Spleen (tissue), 11 donors: ENCODE measurements around the gene KCNS1. TPM values are rescaled to one million over a fixed set of nuclear protein-coding genes. Genes with fewer than 3 reads are reported as not detected.

ENCODE experiments used
- DNase-seq: peaks from one replicate; pipeline ENCODE4 v3.0.0-alpha.2; 2020
- H3K27ac ChIP-seq, 8 donors: fragments of 200-600 bp; sonication (generic) in 7 of 8; 1 replicate in 4 of 8; 2 replicates in 4 of 8; pipeline versions ENCODE4 v1.5.0 to v1.8.0; 2016 to 2021; ENCODE audit warnings: inconsistent platforms in 4 of 8, mild to moderate bottlenecking in 4 of 8, moderate library complexity in 1 of 8
- H3K27me3 ChIP-seq, 7 donors: fragments of 200-600 bp; sonication (generic) in 6 of 7; replicated peaks in 1 of 7; 1 replicate in 4 of 7; 2 replicates in 3 of 7; pipeline versions ENCODE4 v1.5.0 to v1.8.0; 2016 to 2021; ENCODE audit warnings: inconsistent platforms in 3 of 7, mild to moderate bottlenecking in 1 of 7
- H3K36me3 ChIP-seq, 6 donors: fragments of 200-600 bp; sonication (generic) in 5 of 6; 1 replicate in 4 of 6; 2 replicates in 2 of 6; pipeline versions ENCODE4 v1.5.0 to v1.8.0; 2016 to 2021; ENCODE audit warnings: inconsistent platforms in 2 of 6
- H3K4me1 ChIP-seq, 6 donors: fragments of 200-600 bp; sonication (generic) in 5 of 6; 1 replicate in 3 of 6; 2 replicates in 3 of 6; pipeline versions ENCODE4 v1.5.0 to v1.8.0; 2016 to 2021; ENCODE audit warnings: inconsistent platforms in 3 of 6
- H3K4me3 ChIP-seq, 8 donors: fragments of 200-600 bp; sonication (generic) in 7 of 8; 1 replicate in 4 of 8; 2 replicates in 4 of 8; pipeline versions ENCODE4 v1.5.0 to v1.8.0; 2016 to 2021; ENCODE audit warnings: inconsistent platforms in 4 of 8, mild to moderate bottlenecking in 4 of 8, moderate library complexity in 2 of 8
- H3K9me3 ChIP-seq, 8 donors: fragments of 200-600 bp; sonication (generic) in 7 of 8; 1 replicate in 4 of 8; 2 replicates in 4 of 8; pipeline versions ENCODE4 v1.5.0 to v1.8.0; 2016 to 2021; ENCODE audit warnings: inconsistent platforms in 4 of 8
- POLR2A ChIP-seq, 3 donors: fragments of 450-650 bp; IDR thresholded peaks; one replicate each; pipeline ENCODE4 v1.5.1; 2017; ENCODE audit warnings: antibody characterized with exemption in 3 of 3, mild to moderate bottlenecking in 1 of 3
- POLR2AphosphoS5 ChIP-seq, 3 donors: sonication (generic); formaldehyde crosslinking; IDR thresholded peaks; one replicate each; pipeline ENCODE4 v1.5.1; 2017; ENCODE audit warnings: antibody characterized with exemption in 3 of 3
- WGBS, 5 donors: extraction: QIAGEN DNeasy Blood & Tissue Kit in 3 of 5; methylation state at CpG; one replicate each; pipeline versions ENCODE4 v1.1.5 to v1.1.7; 2013 to 2018; 5-methylcytosine and 5-hydroxymethylcytosine counted together
- intact Hi-C: fragments of 100-400 bp; cut with DNase I; formaldehyde crosslinking; loops from one replicate; pipeline ENCODE4 v1.15.0; 2023; ENCODE audit warnings: low total_unique reads
- polyA plus RNA-seq, 3 donors: library from polyadenylated mRNA; stranded (reverse); fragments of 200-250 nt; gene quantifications; one replicate each; pipeline ENCODE4 v1.2.1, GENCODE V29; 2013
- total RNA-seq, 7 donors: library from RNA; depleted of rRNA in 3 of 7; stranded (reverse); fragments of >200 nt in 3 of 7; fragmentation: NEBNext Ultra II Directional in 4 of 7; extraction: Animal tissue kit (Norgen Biotek cat#: 25700) in 4 of 7; gene quantifications; one replicate each; pipeline versions ENCODE4 v1.1.0 to v1.2.1, GENCODE V29; 2016 to 2021
- TF ChIP-seq, protein P1 (sequence below), 11 experiments: fragments of 200-600 bp in 7 of 11; fragments of 450-650 bp in 4 of 11; sonication (generic) in 4 of 11; IDR thresholded peaks in 8 of 11; conservative IDR thresholded peaks in 3 of 11; 1 replicate in 7 of 11; 2 replicates in 4 of 11; pipeline versions ENCODE4 v1.4.0 to v1.8.0; 2016 to 2021; ENCODE audit warnings: antibody characterized with exemption in 11 of 11, inconsistent platforms in 4 of 11, mild to moderate bottlenecking in 1 of 11
- donor health status: healthy with polysubstance abuse.
- donor health status: DM: no; HTN: no; CAD: no; lungs with moderate emphysema.
- donor health status: DM: no; HTN: no; CAD: no.
- donor health status: Bipolar disorder and iron deficiency.
- donor health status: healthy.
- donor health status: DM: no; HTN: no; CAD: no.
- donor health status: DM: yes; HTN: yes; CAD: no.

KCNS1 gene
- total and polyA plus RNA-seq, 10 donors, result 0.05 to 0.06 TPM; not detected in 8

- TF ChIP-seq, protein P1, sequence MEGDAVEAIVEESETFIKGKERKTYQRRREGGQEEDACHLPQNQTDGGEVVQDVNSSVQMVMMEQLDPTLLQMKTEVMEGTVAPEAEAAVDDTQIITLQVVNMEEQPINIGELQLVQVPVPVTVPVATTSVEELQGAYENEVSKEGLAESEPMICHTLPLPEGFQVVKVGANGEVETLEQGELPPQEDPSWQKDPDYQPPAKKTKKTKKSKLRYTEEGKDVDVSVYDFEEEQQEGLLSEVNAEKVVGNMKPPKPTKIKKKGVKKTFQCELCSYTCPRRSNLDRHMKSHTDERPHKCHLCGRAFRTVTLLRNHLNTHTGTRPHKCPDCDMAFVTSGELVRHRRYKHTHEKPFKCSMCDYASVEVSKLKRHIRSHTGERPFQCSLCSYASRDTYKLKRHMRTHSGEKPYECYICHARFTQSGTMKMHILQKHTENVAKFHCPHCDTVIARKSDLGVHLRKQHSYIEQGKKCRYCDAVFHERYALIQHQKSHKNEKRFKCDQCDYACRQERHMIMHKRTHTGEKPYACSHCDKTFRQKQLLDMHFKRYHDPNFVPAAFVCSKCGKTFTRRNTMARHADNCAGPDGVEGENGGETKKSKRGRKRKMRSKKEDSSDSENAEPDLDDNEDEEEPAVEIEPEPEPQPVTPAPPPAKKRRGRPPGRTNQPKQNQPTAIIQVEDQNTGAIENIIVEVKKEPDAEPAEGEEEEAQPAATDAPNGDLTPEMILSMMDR (IDR thresholded peaks at IDR 0.05 in 8 of 11, conservative IDR thresholded peaks at IDR 0.05 in 3 of 11), result no peak
- TF ChIP-seq POLR2A (IDR thresholded peaks at IDR 0.05) (no peak), POLR2AphosphoS5 (IDR thresholded peaks at IDR 0.05) (no peak)
- intact Hi-C loops, result no loop called here
These were observed 8.7 kb upstream of the KCNS1 start for GRCh38 chr20:45109634-45110033.

DNA sequence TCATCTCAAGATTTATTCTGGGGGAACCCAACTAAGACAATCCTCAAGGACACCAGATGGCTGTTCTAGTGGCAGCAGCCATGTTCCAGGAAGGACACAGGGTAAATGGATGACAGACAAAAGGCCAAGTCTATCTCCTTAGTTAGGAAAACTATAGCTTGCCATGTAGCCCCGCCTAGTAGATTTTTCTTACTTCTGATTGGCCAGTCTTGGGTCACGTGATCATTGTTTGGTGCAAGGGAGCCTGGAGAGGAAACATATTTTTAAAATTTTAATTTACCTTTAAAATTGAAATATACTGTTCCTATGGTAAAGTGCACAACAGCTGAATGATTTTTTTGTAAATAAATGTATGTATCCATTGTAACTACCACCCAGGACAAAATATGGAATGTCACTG lies 4.4 kb upstream of the KCNS1 start:
- no peak overlapping the region for H3K27ac ChIP-seq
- no peak overlapping the region for H3K4me3 ChIP-seq
- WGBS, 5 donors, result 70 to 86% (median 84%) methylated on average over 2 of the region's 2 CpGs
- intact Hi-C loops, result no loop called here
- H3K9me3 ChIP-seq, result no peaks in the 10 kb centered on the region
- H3K36me3 ChIP-seq, result no peaks in the 10 kb centered on the region
- peaks cover 0 to 9% (median 6%) of the 10 kb centered on the region in 6 donors for H3K4me1 ChIP-seq
- peaks cover 0 to 61% (median 12%) of the 10 kb centered on the region in 7 donors for H3K27me3 ChIP-seq
- TF ChIP-seq POLR2AphosphoS5 (IDR thresholded peaks at IDR 0.05), result no peak
- TF ChIP-seq, protein P1 (IDR thresholded peaks at IDR 0.05 in 8 of 11, conservative IDR thresholded peaks at IDR 0.05 in 3 of 11), result no peak
- TF ChIP-seq POLR2A (IDR thresholded peaks at IDR 0.05), result no peak
- DNase-seq, result no peak

More at GRCh38 chr20:45109634-45110033, 8.7 kb upstream of the KCNS1 start:
- Histone ChIP-seq H3K4me3 (no peak overlapping the region), H3K4me1 (no peaks in the 10 kb centered on the region), H3K36me3 (no peaks in the 10 kb centered on the region), H3K9me3 (no peaks in the 10 kb centered on the region), H3K27me3 (peaks cover 0 to 55% (median 0%) of the 10 kb centered on the region in 7 donors), H3K27ac (no peak overlapping the region)
- DNase-seq, result no peak
- WGBS, 5 donors, result 73 to 87% (median 85%) methylated on average over 7 to 8 of the region's 8 CpGs

- intact Hi-C loops, result no loop called here
- Histone ChIP-seq H3K4me1 (peaks cover 0 to 11% (median 6%) of the 10 kb centered on the region in 6 donors), H3K9me3 (no peaks in the 10 kb centered on the region), H3K27me3 (peaks cover 0 to 61% (median 15%) of the 10 kb centered on the region in 7 donors), H3K27ac (no peak overlapping the region), H3K36me3 (no peaks in the 10 kb centered on the region), H3K4me3 (no peak overlapping the region)
- DNase-seq, result no peak
- TF ChIP-seq, protein P1 (IDR thresholded peaks at IDR 0.05 in 8 of 11, conservative IDR thresholded peaks at IDR 0.05 in 3 of 11), result no peak
- no peak for TF ChIP-seq POLR2AphosphoS5 (IDR thresholded peaks at IDR 0.05)
- TF ChIP-seq POLR2A (IDR thresholded peaks at IDR 0.05), result no peak
- 58 to 80% (median 73%) methylated on average over 5 of the region's 5 CpGs for WGBS, 5 donors
These were observed 3.9 kb upstream of the KCNS1 start for GRCh38 chr20:45104786-45105185.

DNA sequence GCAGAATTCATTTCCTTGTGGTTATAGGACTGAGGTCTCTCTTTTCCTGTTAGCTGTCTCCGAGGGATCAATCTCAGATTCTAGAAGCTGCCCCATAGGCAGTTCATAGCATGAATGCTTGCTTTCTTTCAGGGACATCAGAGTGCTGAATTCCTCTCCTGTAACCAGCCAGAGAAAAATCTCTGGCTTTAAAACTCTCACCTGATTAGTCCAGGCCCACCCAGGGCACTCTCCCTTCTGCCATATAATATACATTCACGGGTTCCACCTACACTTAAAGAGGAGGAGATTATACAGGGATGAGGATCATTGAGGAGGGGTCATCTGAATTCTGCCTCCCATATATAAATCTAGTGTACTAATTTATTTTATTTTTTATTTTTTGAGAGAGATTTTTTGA lies 2.1 kb upstream of the KCNS1 start:
- Histone ChIP-seq H3K27me3 (peaks cover 1 to 71% (median 33%) of the 10 kb centered on the region in 7 donors), H3K9me3 (no peaks in the 10 kb centered on the region), H3K36me3 (no peaks in the 10 kb centered on the region), H3K27ac (no peak overlapping the region), H3K4me3 (no peak overlapping the region), H3K4me1 (peaks cover 2 to 19% (median 11%) of the 10 kb centered on the region in 6 donors)
- no peak for DNase-seq
- 40 to 55% (median 51%) methylated on average over 2 of the region's 2 CpGs for WGBS, 5 donors
- TF ChIP-seq, protein P1 (IDR thresholded peaks at IDR 0.05 in 8 of 11, conservative IDR thresholded peaks at IDR 0.05 in 3 of 11), result no peak
- TF ChIP-seq POLR2A (IDR thresholded peaks at IDR 0.05), result no peak
- no peak for TF ChIP-seq POLR2AphosphoS5 (IDR thresholded peaks at IDR 0.05)
- intact Hi-C loops, result no loop called here
